Mesendoderm (in vitro differentiated cells): ENCODE data around the gene LRP2.

Experiments
- DNase-seq: peaks from one replicate; pipeline ENCODE4 v3.0.0; 2013
- H2AK5ac ChIP-seq: 2 replicates; pipeline ENCODE4 v1.6.1; 2013; ENCODE audit warnings: low read length, inconsistent platforms
- H2BK120ac ChIP-seq: 2 replicates; pipeline ENCODE4 v1.6.1; 2013; ENCODE audit warnings: low read depth, mild to moderate bottlenecking, low read length, moderate library complexity, mixed read lengths
- H2BK15ac ChIP-seq: replicated peaks from 2 replicates; pipeline ENCODE4 v1.6.1; 2013; ENCODE audit warnings: low read depth, mild to moderate bottlenecking, moderate library complexity
- H2BK5ac ChIP-seq: 2 replicates; pipeline ENCODE4 v1.6.1; 2013; ENCODE audit warnings: low read length, inconsistent platforms
- H3K18ac ChIP-seq: 2 replicates; pipeline ENCODE4 v1.6.1; 2013; ENCODE audit warnings: mild to moderate bottlenecking, low read length, mixed read lengths
- H3K23ac ChIP-seq: one replicate; pipeline ENCODE4 v1.6.1; 2013; ENCODE audit warnings: low read length
- H3K27ac ChIP-seq: 2 replicates; pipeline ENCODE4 v1.5.1; 2013; ENCODE audit warnings: low read depth, mild to moderate bottlenecking, inconsistent platforms, low read length, moderate library complexity
- H3K27me3 ChIP-seq: 2 replicates; pipeline ENCODE4 v1.6.1; 2013; ENCODE audit warnings: low read length, control low read depth, mild to moderate bottlenecking, inconsistent platforms; ENCODE audit not compliant: insufficient read depth, poor library complexity
- H3K36me3 ChIP-seq: 2 replicates; pipeline ENCODE4 v1.6.1; 2013; ENCODE audit warnings: low read length, inconsistent platforms; ENCODE audit not compliant: control insufficient read depth, insufficient read depth
- H3K4ac ChIP-seq: one replicate; pipeline ENCODE4 v1.6.1; 2013; ENCODE audit warnings: low read depth, mild to moderate bottlenecking, low read length, moderate library complexity
- H3K4me1 ChIP-seq: 2 replicates; pipeline ENCODE4 v1.6.1; 2013; ENCODE audit warnings: low read depth, low read length, inconsistent platforms; ENCODE audit not compliant: control insufficient read depth
- H3K4me2 ChIP-seq: 2 replicates; pipeline ENCODE4 v1.6.1; 2013; ENCODE audit warnings: low read length
- H3K4me3 ChIP-seq: 2 replicates; pipeline ENCODE4 v1.5.1; 2013; ENCODE audit warnings: mild to moderate bottlenecking, low read length
- H3K56ac ChIP-seq: one replicate; pipeline ENCODE4 v1.6.1; 2013; ENCODE audit warnings: low read length
- H3K79me1 ChIP-seq: 2 replicates; pipeline ENCODE4 v1.6.1; 2013; ENCODE audit warnings: low read length, inconsistent platforms
- H3K79me2 ChIP-seq: 2 replicates; pipeline ENCODE4 v1.6.1; 2013; ENCODE audit warnings: mild to moderate bottlenecking, low read length; ENCODE audit not compliant: control insufficient read depth, insufficient read depth
- H3K9ac ChIP-seq: 2 replicates; pipeline ENCODE4 v1.6.1; 2013; ENCODE audit warnings: low read length, inconsistent platforms
- H4K5ac ChIP-seq: one replicate; pipeline ENCODE4 v1.6.1; 2013; ENCODE audit warnings: low read length
- H4K8ac ChIP-seq: one replicate; pipeline ENCODE4 v1.6.1; 2013; ENCODE audit warnings: low read depth, mild to moderate bottlenecking, control low read depth, low read length, moderate library complexity
- WGBS: extraction: QIAGEN DNeasy Blood & Tissue Kit; methylation state at CpG from one replicate; pipeline ENCODE4 v1.1.7; 2013; ENCODE audit warnings: low lambda C conversion rate, missing lambda C conversion rate; ENCODE audit not compliant: insufficient coverage; ENCODE audit errors: extremely low coverage; 5-methylcytosine and 5-hydroxymethylcytosine counted together

LRP2 gene

GRCh38 chr2:169119123-169119760 lies 243.1 kb downstream of the LRP2 start:
- Histone ChIP-seq H3K9ac (no peak overlapping the region), H3K79me1 (no peaks in the 10 kb centered on the region), H3K79me2 (no peaks in the 10 kb centered on the region), H3K4me2 (no peak overlapping the region), H2BK120ac (no peak overlapping the region), H2AK5ac (no peak overlapping the region), H4K8ac (no peak overlapping the region), H3K4me1 (no peaks in the 10 kb centered on the region), H2BK15ac (no peak overlapping the region), H2BK5ac (no peak overlapping the region), H3K36me3 (no peaks in the 10 kb centered on the region), H3K27me3 (no peaks in the 10 kb centered on the region), H3K4me3 (no peak overlapping the region), H3K18ac (no peak overlapping the region), H4K5ac (no peak overlapping the region), H3K56ac (no peak overlapping the region), H3K4ac (no peak overlapping the region), H3K23ac (no peak overlapping the region), H3K27ac (no peak overlapping the region)
- WGBS: no CpG with 5 or more reads among the region's 4 CpGs
- no peak for DNase-seq

GRCh38 chr2:169118060-169118459 lies 244.3 kb downstream of the LRP2 start:
- no peaks in the 10 kb centered on the region for H3K79me2 ChIP-seq

GRCh38 chr2:169116993-169117392 lies 245.3 kb downstream of the LRP2 start:
- Histone ChIP-seq H3K9ac (no peak overlapping the region), H4K5ac (no peak overlapping the region), H3K4me1 (no peaks in the 10 kb centered on the region), H4K8ac (no peak overlapping the region), H3K4me3 (no peak overlapping the region), H2BK15ac (no peak overlapping the region), H3K27me3 (no peaks in the 10 kb centered on the region), H2BK5ac (no peak overlapping the region), H2BK120ac (no peak overlapping the region), H3K56ac (no peak overlapping the region), H3K27ac (no peak overlapping the region), H3K23ac (no peak overlapping the region), H3K36me3 (no peaks in the 10 kb centered on the region), H3K4ac (no peak overlapping the region), H3K4me2 (no peak overlapping the region), H2AK5ac (no peak overlapping the region), H3K18ac (no peak overlapping the region), H3K79me1 (no peaks in the 10 kb centered on the region), H3K79me2 (no peaks in the 10 kb centered on the region)
- DNase-seq: no peak

More at GRCh38 chr2:169118060-169118459, 244.3 kb downstream of the LRP2 start:
- Histone ChIP-seq H4K8ac (no peak overlapping the region), H3K4ac (no peak overlapping the region), H2BK120ac (no peak overlapping the region), H3K27me3 (no peaks in the 10 kb centered on the region), H3K18ac (no peak overlapping the region), H3K4me3 (no peak overlapping the region), H3K9ac (no peak overlapping the region), H3K4me2 (no peak overlapping the region), H3K4me1 (no peaks in the 10 kb centered on the region), H3K27ac (no peak overlapping the region), H3K36me3 (no peaks in the 10 kb centered on the region), H3K23ac (no peak overlapping the region), H4K5ac (no peak overlapping the region), H2BK15ac (no peak overlapping the region), H3K79me1 (no peaks in the 10 kb centered on the region), H2BK5ac (no peak overlapping the region), H3K56ac (no peak overlapping the region), H2AK5ac (no peak overlapping the region)
- WGBS: no CpG with 5 or more reads among the region's 2 CpGs
- no peak for DNase-seq

DNA sequence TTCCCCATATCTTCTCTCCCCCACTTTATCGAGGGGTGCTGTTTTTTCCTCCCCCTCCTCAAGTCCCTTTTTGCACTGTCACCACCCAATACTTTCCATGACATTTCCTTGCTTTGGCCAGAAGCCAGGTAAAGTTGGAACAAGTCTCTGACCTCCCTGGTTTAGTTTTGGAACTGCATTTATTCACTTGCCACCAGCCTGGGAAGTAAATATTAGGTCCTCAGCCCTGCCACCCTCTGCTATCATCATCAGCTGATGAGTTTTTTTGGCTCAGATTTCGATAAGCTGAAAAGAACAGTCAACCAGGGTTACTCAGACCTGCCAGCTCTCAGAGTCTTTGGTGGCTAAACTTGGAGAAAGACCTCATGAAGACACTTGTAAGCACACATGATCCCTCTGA lies 246.0 kb downstream of the LRP2 start:
- H3K4me3 ChIP-seq: no peak overlapping the region
- no peak overlapping the region for H2BK15ac ChIP-seq
- no peaks in the 10 kb centered on the region for H3K36me3 ChIP-seq
- no peak overlapping the region for H3K9ac ChIP-seq
- H2AK5ac ChIP-seq: no peak overlapping the region
- H3K4ac ChIP-seq: no peak overlapping the region
- DNase-seq: no peak
- H3K79me1 ChIP-seq: no peaks in the 10 kb centered on the region
- H2BK120ac ChIP-seq: no peak overlapping the region
- H2BK5ac ChIP-seq: no peak overlapping the region
- no peak overlapping the region for H3K23ac ChIP-seq
- H3K56ac ChIP-seq: no peak overlapping the region
- WGBS: no CpG with 5 or more reads among the region's 2 CpGs
- no peak overlapping the region for H3K18ac ChIP-seq
- H3K79me2 ChIP-seq: no peaks in the 10 kb centered on the region
- no peaks in the 10 kb centered on the region for H3K27me3 ChIP-seq
- H3K4me1 ChIP-seq: no peaks in the 10 kb centered on the region
- no peak overlapping the region for H3K4me2 ChIP-seq
- H3K27ac ChIP-seq: no peak overlapping the region
- no peak overlapping the region for H4K5ac ChIP-seq
- no peak overlapping the region for H4K8ac ChIP-seq

- Histone ChIP-seq H3K4me1 (no peaks in the 10 kb centered on the region), H3K9ac (no peak overlapping the region)
- no CpG with 5 or more reads among the region's 4 CpGs for WGBS
Measured at GRCh38 chr2:169114056-169114455, 248.3 kb downstream of the LRP2 start.

DNA sequence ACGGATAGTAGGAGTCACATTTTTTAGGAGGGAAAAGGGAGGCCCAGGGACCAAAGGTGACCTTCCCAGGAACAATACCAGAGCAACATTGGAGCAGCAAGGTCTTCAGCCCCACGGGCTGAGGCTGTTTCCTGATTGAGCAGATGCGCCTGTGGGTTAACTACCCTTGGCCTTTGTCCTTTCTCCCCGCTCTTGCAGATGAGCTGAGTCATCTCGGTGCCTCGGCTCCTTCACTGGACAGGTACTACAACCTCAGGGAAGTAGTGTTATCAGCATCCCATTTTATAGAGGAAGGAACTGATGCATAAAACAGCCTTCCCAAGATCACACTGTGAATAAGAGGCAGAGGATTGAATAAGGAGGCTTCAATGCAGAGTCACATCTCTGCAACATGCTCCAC lies 249.5 kb downstream of the LRP2 start:
- no CpG with 5 or more reads among the region's 6 CpGs for WGBS
- Histone ChIP-seq H2BK15ac (no peak overlapping the region), H2BK120ac (no peak overlapping the region), H3K36me3 (no peaks in the 10 kb centered on the region), H3K56ac (no peak overlapping the region), H3K4me3 (no peak overlapping the region), H3K4me1 (no peaks in the 10 kb centered on the region), H3K23ac (no peak overlapping the region), H2BK5ac (no peak overlapping the region), H3K79me1 (no peaks in the 10 kb centered on the region), H2AK5ac (no peak overlapping the region), H3K27ac (no peak overlapping the region), H3K4me2 (no peak overlapping the region), H3K4ac (no peak overlapping the region), H3K18ac (no peak overlapping the region), H4K5ac (no peak overlapping the region), H3K79me2 (no peaks in the 10 kb centered on the region), H3K9ac (no peak overlapping the region), H4K8ac (no peak overlapping the region), H3K27me3 (no peaks in the 10 kb centered on the region)
- DNase-seq: no peak

More at GRCh38 chr2:169114056-169114455, 248.3 kb downstream of the LRP2 start:
- H3K23ac ChIP-seq: no peak overlapping the region
- no peak overlapping the region for H4K8ac ChIP-seq
- no peak overlapping the region for H2BK5ac ChIP-seq
- H3K79me2 ChIP-seq: no peaks in the 10 kb centered on the region
- H3K79me1 ChIP-seq: no peaks in the 10 kb centered on the region
- no peak overlapping the region for H3K27ac ChIP-seq
- H3K56ac ChIP-seq: no peak overlapping the region
- no peak overlapping the region for H2BK15ac ChIP-seq
- no peak overlapping the region for H2BK120ac ChIP-seq
- no peak overlapping the region for H3K4ac ChIP-seq
- H3K4me3 ChIP-seq: no peak overlapping the region
- H3K36me3 ChIP-seq: no peaks in the 10 kb centered on the region
- H4K5ac ChIP-seq: no peak overlapping the region
- no peak overlapping the region for H3K18ac ChIP-seq
- H2AK5ac ChIP-seq: no peak overlapping the region
- no peak overlapping the region for H3K4me2 ChIP-seq
- H3K27me3 ChIP-seq: no peaks in the 10 kb centered on the region
- DNase-seq: no peak
